IPS DF 6.9 (cell line): ENCODE results near the gene YWHAB.
A peak's percentile ranks its signal among the peaks of the same experiment; 100 is the strongest.

Experiments
- DNase-seq: peaks from one replicate; pipeline ENCODE4 v3.0.0-alpha.2; 2013; ENCODE audit warnings: low read depth, low spot score
- H3K27ac ChIP-seq: one replicate; pipeline ENCODE4 v1.5.1; 2013; ENCODE audit warnings: low read length, control low read depth
- H3K27me3 ChIP-seq: 2 replicates; pipeline ENCODE4 v1.6.1; 2013; ENCODE audit warnings: mild to moderate bottlenecking, low read length; ENCODE audit not compliant: control insufficient read depth, insufficient read depth
- H3K36me3 ChIP-seq: 2 replicates; pipeline ENCODE4 v1.6.1; 2013; ENCODE audit warnings: low read length; ENCODE audit not compliant: control insufficient read depth, insufficient read depth
- H3K4me1 ChIP-seq: 2 replicates; pipeline ENCODE4 v1.6.1; 2013; ENCODE audit warnings: low read length; ENCODE audit not compliant: control insufficient read depth, insufficient read depth
- H3K4me3 ChIP-seq: 2 replicates; pipeline ENCODE4 v1.5.1; 2013; ENCODE audit warnings: mild to moderate bottlenecking, low read length
- H3K9me3 ChIP-seq: 2 replicates; pipeline ENCODE4 v1.6.1; 2013; ENCODE audit warnings: low read length, inconsistent platforms; ENCODE audit not compliant: control insufficient read depth, insufficient read depth
- WGBS: extraction: QIAGEN DNeasy Blood & Tissue Kit; methylation state at CpG from one replicate; pipeline ENCODE4 v1.1.7; 2013; ENCODE audit warnings: mixed read lengths, missing lambda C conversion rate; ENCODE audit not compliant: insufficient read length, insufficient coverage; 5-methylcytosine and 5-hydroxymethylcytosine counted together

Gene YWHAB

GRCh38 chr20:44911264-44911921, 25.9 kb downstream of the YWHAB start:
- H3K4me1 ChIP-seq: no peaks in the 10 kb centered on the region
- H3K27me3 ChIP-seq: no peaks in the 10 kb centered on the region
- peak; percentile 72 for DNase-seq
- H3K36me3 ChIP-seq: peaks cover 10% of the 10 kb centered on the region
- WGBS: no CpG with 5 or more reads among the region's 21 CpGs
- no peak overlapping the region for H3K27ac ChIP-seq
- no peak overlapping the region for H3K4me3 ChIP-seq
- no peaks in the 10 kb centered on the region for H3K9me3 ChIP-seq

GRCh38 chr20:44912189-44912588, 26.7 kb downstream of the YWHAB start:
- Histone ChIP-seq H3K9me3 (no peaks in the 10 kb centered on the region), H3K4me3 (no peak overlapping the region), H3K4me1 (no peaks in the 10 kb centered on the region), H3K27me3 (no peaks in the 10 kb centered on the region), H3K36me3 (peaks cover 11% of the 10 kb centered on the region), H3K27ac (no peak overlapping the region)
- WGBS: no CpG with 5 or more reads among the region's 2 CpGs
- no peak for DNase-seq

GRCh38 chr20:44914924-44915323, 29.4 kb downstream of the YWHAB start:
- DNase-seq: no peak
- no CpG with 5 or more reads among the region's 1 CpG for WGBS
- no peaks in the 10 kb centered on the region for H3K27me3 ChIP-seq
- no peak overlapping the region for H3K27ac ChIP-seq
- H3K36me3 ChIP-seq: peaks cover 17% of the 10 kb centered on the region
- H3K4me1 ChIP-seq: no peaks in the 10 kb centered on the region; the same call in 1 of the 2 replicates
- no peaks in the 10 kb centered on the region for H3K9me3 ChIP-seq
- no peak overlapping the region for H3K4me3 ChIP-seq

GRCh38 chr20:44916586-44916985, 31.1 kb downstream of the YWHAB start:
- Histone ChIP-seq H3K27me3 (no peaks in the 10 kb centered on the region), H3K27ac (no peak overlapping the region), H3K36me3 (peaks cover 17% of the 10 kb centered on the region), H3K4me3 (no peak overlapping the region), H3K4me1 (no peaks in the 10 kb centered on the region; the same call in 1 of the 2 replicates), H3K9me3 (no peaks in the 10 kb centered on the region)
- no CpG with 5 or more reads among the region's 12 CpGs for WGBS
- DNase-seq: no peak

GRCh38 chr20:44917399-44917798, 31.9 kb downstream of the YWHAB start:
- H3K36me3 ChIP-seq: peaks cover 17% of the 10 kb centered on the region
- H3K4me3 ChIP-seq: no peak overlapping the region
- no peak for DNase-seq
- WGBS: no CpG with 5 or more reads among the region's 2 CpGs
- H3K4me1 ChIP-seq: no peaks in the 10 kb centered on the region; the same call in 1 of the 2 replicates
- no peaks in the 10 kb centered on the region for H3K27me3 ChIP-seq
- no peaks in the 10 kb centered on the region for H3K9me3 ChIP-seq
- H3K27ac ChIP-seq: no peak overlapping the region

- no peak overlapping the region for H3K27ac ChIP-seq
- no peak overlapping the region for H3K4me3 ChIP-seq
- H3K27me3 ChIP-seq: no peaks in the 10 kb centered on the region
- H3K9me3 ChIP-seq: no peaks in the 10 kb centered on the region
- H3K4me1 ChIP-seq: no peaks in the 10 kb centered on the region; the same call in 1 of the 2 replicates
- peaks cover 13% of the 10 kb centered on the region for H3K36me3 ChIP-seq
- DNase-seq: no peak
- no CpG with 5 or more reads among the region's 3 CpGs for WGBS
Observed at GRCh38 chr20:44918342-44918741, 32.8 kb downstream of the YWHAB start.

GRCh38 chr20:44918761-44919160, 33.3 kb downstream of the YWHAB start:
- no CpG with 5 or more reads among the region's 10 CpGs for WGBS
- H3K27ac ChIP-seq: no peak overlapping the region
- H3K9me3 ChIP-seq: no peaks in the 10 kb centered on the region
- H3K4me3 ChIP-seq: no peak overlapping the region
- no peaks in the 10 kb centered on the region; the same call in 1 of the 2 replicates for H3K4me1 ChIP-seq
- no peaks in the 10 kb centered on the region for H3K27me3 ChIP-seq
- H3K36me3 ChIP-seq: peaks cover 15% of the 10 kb centered on the region
- DNase-seq: no peak

GRCh38 chr20:44921447-44921846, 35.9 kb downstream of the YWHAB start:
- no peak for DNase-seq
- WGBS: no CpG with 5 or more reads among the region's 14 CpGs
- Histone ChIP-seq H3K36me3 (peaks cover 23% of the 10 kb centered on the region), H3K27ac (no peak overlapping the region), H3K9me3 (no peaks in the 10 kb centered on the region), H3K4me1 (no peaks in the 10 kb centered on the region; the same call in 1 of the 2 replicates), H3K4me3 (no peak overlapping the region), H3K27me3 (no peaks in the 10 kb centered on the region)

GRCh38 chr20:44924541-44924940, 39.0 kb downstream of the YWHAB start:
- no CpG with 5 or more reads among the region's 4 CpGs for WGBS
- Histone ChIP-seq H3K36me3 (peaks cover 13% of the 10 kb centered on the region), H3K27me3 (no peaks in the 10 kb centered on the region), H3K9me3 (no peaks in the 10 kb centered on the region), H3K27ac (no peak overlapping the region), H3K4me1 (no peaks in the 10 kb centered on the region; the same call in 1 of the 2 replicates), H3K4me3 (no peak overlapping the region)
- no peak for DNase-seq

- H3K4me3 ChIP-seq: no peak overlapping the region
- no peaks in the 10 kb centered on the region; the same call in 1 of the 2 replicates for H3K4me1 ChIP-seq
- no peak overlapping the region for H3K27ac ChIP-seq
- no peak for DNase-seq
- H3K9me3 ChIP-seq: no peaks in the 10 kb centered on the region
- H3K36me3 ChIP-seq: peaks cover 23% of the 10 kb centered on the region
- WGBS: no CpG with 5 or more reads among the region's 3 CpGs
- no peaks in the 10 kb centered on the region for H3K27me3 ChIP-seq
Observed at GRCh38 chr20:44928595-44928994, 43.1 kb downstream of the YWHAB start.
